Osteoblast (primary cell): ENCODE results near the gene UBL3. TPM values are rescaled to one million over a fixed set of nuclear protein-coding genes. Genes with fewer than 3 reads are reported as not detected.

Experiments
- DNase-seq: peaks from one replicate; pipeline ENCODE4 v3.0.0; 2011; ENCODE audit warnings: low spot score, mixed read lengths; ENCODE audit not compliant: insufficient read length; ENCODE audit errors: missing footprints
- H2AFZ ChIP-seq: 2 replicates; pipeline ENCODE4 v1.6.0; 2011; ENCODE audit warnings: mild to moderate bottlenecking, low read length
- H3K27ac ChIP-seq: 2 replicates; pipeline ENCODE4 v1.5.1; 2011; ENCODE audit warnings: mild to moderate bottlenecking, low read depth, low read length, moderate library complexity
- H3K27me3 ChIP-seq: 2 replicates; pipeline ENCODE4 v1.6.0; 2012; ENCODE audit warnings: mild to moderate bottlenecking, control low read depth, inconsistent platforms, low read length, moderate library complexity; ENCODE audit not compliant: insufficient read depth
- H3K36me3 ChIP-seq: 2 replicates; pipeline ENCODE4 v1.5.1; 2011; ENCODE audit warnings: mild to moderate bottlenecking, low read length, control low read depth, moderate library complexity; ENCODE audit not compliant: insufficient read depth
- H3K4me1 ChIP-seq: 2 replicates; pipeline ENCODE4 v1.5.1; 2011; ENCODE audit warnings: mild to moderate bottlenecking, low read length, control low read depth, moderate library complexity; ENCODE audit not compliant: insufficient read depth
- H3K4me2 ChIP-seq: 2 replicates; pipeline ENCODE4 v1.6.0; 2011; ENCODE audit warnings: mild to moderate bottlenecking, low read length; ENCODE audit not compliant: insufficient read depth
- H3K4me3 ChIP-seq: fragments of 200-600 bp; sonication (generic); 3 replicates; pipeline ENCODE4 v1.5.1; 2012; ENCODE audit warnings: mild to moderate bottlenecking, low read length, inconsistent platforms; ENCODE audit not compliant: insufficient read depth
- H3K79me2 ChIP-seq: 2 replicates; pipeline ENCODE4 v1.6.0; 2012; ENCODE audit warnings: mild to moderate bottlenecking, low read length, control low read depth, inconsistent platforms; ENCODE audit not compliant: insufficient read depth
- H3K9me3 ChIP-seq: 2 replicates; pipeline ENCODE4 v1.5.1; 2011; ENCODE audit warnings: low read depth, low read length, control low read depth
- H4K20me1 ChIP-seq: 2 replicates; pipeline ENCODE4 v1.6.0; 2012; ENCODE audit warnings: mild to moderate bottlenecking, low read length, control low read depth; ENCODE audit not compliant: insufficient read depth
- CTCF ChIP-seq: IDR thresholded peaks from 2 replicates; pipeline ENCODE4 v1.5.1; 2011; ENCODE audit warnings: mild to moderate bottlenecking, low read depth, low read length, moderate library complexity; ENCODE audit errors: extremely low read depth
- total RNA-seq: library from RNA; depleted of rRNA; stranded (reverse); fragments of >200 nt; gene quantifications from 2 replicates; pipeline ENCODE4 v1.2.3, GENCODE V29; 2012

UBL3 gene
- 42.4 and 44.5 TPM in 2 replicates for total RNA-seq

- peak; percentile 99 for DNase-seq
- Histone ChIP-seq H3K27me3 (no peaks in the 10 kb centered on the region), H3K4me2 (peak within 1 kb of the TSS; percentile 78), H3K4me3 (peak within 1 kb of the TSS; percentile 86), H3K36me3 (no peaks in the 10 kb centered on the region), H3K27ac (peak within 1 kb of the TSS; percentile 91), H2AFZ (peak within 1 kb of the TSS; percentile 61), H4K20me1 (peaks cover 11% of the 10 kb centered on the region), H3K9me3 (no peaks in the 10 kb centered on the region), H3K79me2 (peaks cover 44% of the 10 kb centered on the region), H3K4me1 (peaks cover 36% of the 10 kb centered on the region)
- TF ChIP-seq CTCF: no peak
These were observed at the start of gene UBL3 for GRCh38 chr13:29850213-29850898. Gene UBL3 (minus strand): TSS chr13:29850617. CDS start chr13:29849538, 1,079 bp downstream.

- no peaks in the 10 kb centered on the region for H4K20me1 ChIP-seq
- TF ChIP-seq CTCF: no peak
- H3K27ac ChIP-seq: no peak overlapping the region
- no peak overlapping the region for H2AFZ ChIP-seq
- H3K9me3 ChIP-seq: no peaks in the 10 kb centered on the region
- H3K4me1 ChIP-seq: peaks cover 7% of the 10 kb centered on the region
- H3K36me3 ChIP-seq: no peaks in the 10 kb centered on the region
- DNase-seq: no peak
- H3K27me3 ChIP-seq: no peaks in the 10 kb centered on the region
- no peak overlapping the region for H3K4me2 ChIP-seq
- H3K4me3 ChIP-seq: no peak overlapping the region
- H3K79me2 ChIP-seq: no peaks in the 10 kb centered on the region
These were observed 46.7 kb upstream of the UBL3 start for GRCh38 chr13:29897102-29897501.

- Histone ChIP-seq H3K79me2 (no peaks in the 10 kb centered on the region), H3K36me3 (no peaks in the 10 kb centered on the region), H3K4me3 (no peak overlapping the region), H4K20me1 (no peaks in the 10 kb centered on the region), H3K27me3 (no peaks in the 10 kb centered on the region), H2AFZ (no peak overlapping the region), H3K9me3 (no peaks in the 10 kb centered on the region), H3K4me2 (no peak overlapping the region), H3K27ac (no peak overlapping the region), H3K4me1 (no peaks in the 10 kb centered on the region)
- DNase-seq: no peak
- no peak for TF ChIP-seq CTCF
These were observed 43.0 kb upstream of the UBL3 start for GRCh38 chr13:29893438-29893837.

GRCh38 chr13:29892151-29892550, 41.7 kb upstream of the UBL3 start:
- Histone ChIP-seq H2AFZ (peak overlapping the region; percentile 77), H3K4me2 (no peak overlapping the region), H3K9me3 (no peaks in the 10 kb centered on the region), H3K4me1 (no peaks in the 10 kb centered on the region), H3K79me2 (no peaks in the 10 kb centered on the region), H4K20me1 (no peaks in the 10 kb centered on the region), H3K4me3 (no peak overlapping the region), H3K36me3 (no peaks in the 10 kb centered on the region), H3K27me3 (no peaks in the 10 kb centered on the region), H3K27ac (no peak overlapping the region)
- no peak for TF ChIP-seq CTCF
- DNase-seq: no peak
